HG02678 (cell line): ENCODE data around the gene KCP.

Experiments
- ATAC-seq: cut with Tn5 transposase; IDR thresholded peaks from one replicate; pipeline ENCODE4 v1.9.1; 2021; ENCODE audit warnings: mild to moderate bottlenecking, moderate library complexity; ENCODE audit not compliant: unreplicated experiment

KCP gene

GRCh38 chr7:128908750-128909624 is 1.5 kb downstream of the KCP start:
- ATAC-seq: no peak

- ATAC-seq: no peak
Measured at GRCh38 chr7:128906766-128907559, 3.5 kb downstream of the KCP start.

- ATAC-seq: no peak
Measured at GRCh38 chr7:128906001-128906765, 4.3 kb downstream of the KCP start.

- no peak for ATAC-seq
Measured at GRCh38 chr7:128904381-128905197, 5.9 kb downstream of the KCP start.

DNA sequence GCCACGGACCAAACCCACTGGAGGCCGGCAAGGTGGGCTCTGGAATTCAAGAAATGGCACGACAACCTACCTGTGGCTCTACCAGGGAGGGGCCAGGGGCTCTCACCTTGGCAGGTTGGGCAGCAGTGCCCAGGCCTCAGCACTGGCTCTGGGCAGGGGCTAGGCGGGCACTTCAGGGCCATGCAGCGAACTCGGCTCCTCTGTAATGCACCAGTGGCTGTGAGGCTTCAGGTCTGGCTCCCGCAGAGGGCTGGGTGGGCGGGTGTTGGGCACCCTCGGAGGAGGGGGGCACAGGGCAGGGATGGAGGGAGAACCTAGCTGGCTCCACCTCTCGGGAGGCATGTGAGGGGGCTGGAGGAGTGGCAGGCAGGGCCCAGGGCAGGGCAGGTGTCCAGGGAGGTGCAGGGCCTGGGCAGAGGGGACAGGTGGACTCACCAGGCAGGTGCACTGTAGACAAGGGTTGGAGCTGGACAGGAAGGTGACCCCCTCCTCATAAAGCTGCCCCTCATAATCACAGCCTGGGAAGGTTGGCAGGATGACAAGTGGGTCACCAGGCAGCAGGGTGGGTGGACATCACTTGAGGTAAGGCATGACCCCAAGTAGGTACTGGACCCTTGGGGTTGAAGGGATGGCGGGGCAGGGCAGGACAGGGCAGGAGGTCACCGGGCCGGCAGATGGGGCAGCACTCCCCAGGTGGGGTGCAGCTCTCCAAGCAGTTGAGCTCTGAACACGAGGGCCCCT is 6.7 kb downstream of the KCP start:
- no peak for ATAC-seq

DNA sequence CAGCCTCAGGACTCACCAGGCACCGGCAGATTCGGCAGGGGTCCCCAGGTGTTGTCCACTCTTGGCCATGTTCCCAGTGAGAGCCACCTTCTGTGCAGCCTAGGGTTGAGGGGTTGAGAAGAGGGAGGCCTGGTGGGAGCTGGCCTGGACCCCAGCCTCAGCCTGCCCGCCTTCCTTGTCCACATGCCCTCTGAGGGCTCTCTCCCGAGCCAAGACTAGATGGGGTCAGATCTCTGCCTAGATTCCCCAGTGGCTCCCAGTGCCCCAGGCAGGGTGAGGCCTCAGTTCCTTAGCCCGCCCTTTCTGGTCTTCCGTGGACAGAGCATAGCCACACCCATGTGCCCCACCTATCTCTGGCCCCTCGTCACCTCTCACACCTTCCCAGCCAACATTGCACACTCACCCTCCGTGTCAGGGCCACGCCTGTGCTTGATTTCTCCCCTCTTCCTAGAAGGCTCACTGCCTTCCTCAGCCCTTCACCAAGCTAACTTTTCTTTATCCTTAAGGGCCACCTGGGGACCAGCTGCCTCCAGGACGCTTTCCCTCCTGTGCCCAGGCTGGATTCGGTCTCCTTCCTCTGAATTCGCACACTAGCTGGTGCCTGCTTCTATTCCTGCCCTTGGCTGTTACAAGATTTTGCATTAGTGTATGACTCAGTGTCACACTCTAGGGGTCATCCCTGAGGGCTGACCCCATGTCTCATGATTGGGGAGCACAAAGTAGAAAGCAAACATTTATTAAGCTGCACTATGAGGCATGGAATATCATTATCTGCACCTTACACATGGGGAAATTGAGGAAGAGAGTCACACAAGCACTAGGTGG is 7.5 kb downstream of the KCP start:
- no peak for ATAC-seq

- no peak for ATAC-seq
Measured at GRCh38 chr7:128900237-128900636, 10.3 kb downstream of the KCP start.

DNA sequence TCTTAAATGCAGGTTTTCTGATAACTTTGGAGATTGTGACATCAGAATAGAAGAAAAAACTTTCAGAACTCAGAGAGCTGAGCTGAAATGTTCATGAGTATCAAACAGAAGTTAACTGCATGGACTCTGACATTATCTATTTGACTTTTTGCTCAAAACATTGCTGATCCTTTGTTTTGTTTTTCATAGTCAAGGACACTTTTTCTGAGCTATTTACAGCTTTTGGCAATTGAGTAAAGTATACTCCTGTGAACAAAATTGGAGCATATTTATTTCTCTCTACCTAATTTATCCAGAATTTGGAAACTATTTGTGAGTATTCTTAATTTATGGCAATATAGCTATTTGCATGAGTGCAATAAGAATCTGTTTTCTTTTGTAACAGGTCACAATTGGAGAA is 11.1 kb downstream of the KCP start:
- ATAC-seq: no peak

DNA sequence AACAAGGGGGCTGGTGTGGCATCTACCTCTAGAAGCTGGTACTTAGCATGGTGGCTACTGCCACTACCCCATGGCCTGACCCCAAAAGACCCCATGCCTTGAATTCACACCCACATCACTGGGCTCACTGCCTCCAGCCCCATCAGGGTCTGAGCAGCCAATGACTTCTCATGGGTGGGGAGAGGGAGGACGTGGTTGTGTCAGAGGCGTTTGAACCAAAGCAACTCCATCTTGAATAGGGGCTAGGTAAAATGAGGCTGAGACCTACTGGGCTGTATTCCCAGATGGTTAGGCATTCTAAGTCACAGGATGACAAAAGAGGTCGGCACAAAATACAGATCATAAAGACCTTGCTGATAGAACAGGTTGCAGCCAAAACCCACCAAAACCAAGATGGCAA is 15.2 kb downstream of the KCP start:
- ATAC-seq: no peak

DNA sequence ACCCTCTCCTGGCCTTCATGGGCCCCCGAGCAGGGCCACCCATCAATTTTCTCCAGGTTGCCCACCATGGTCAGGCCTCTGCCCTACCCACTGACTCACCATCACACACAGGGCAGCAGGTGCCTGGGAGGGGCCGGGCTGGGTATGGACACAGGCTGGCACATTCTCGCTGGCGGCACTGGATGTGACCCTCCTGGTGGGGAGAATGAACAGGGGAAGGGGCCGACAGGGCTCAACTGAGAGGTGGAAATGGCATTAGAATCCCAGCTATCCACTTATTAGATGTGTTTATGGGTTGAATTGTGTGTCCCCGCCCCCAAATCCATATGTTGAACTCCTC is 16.4 kb downstream of the KCP start:
- ATAC-seq: no peak

DNA sequence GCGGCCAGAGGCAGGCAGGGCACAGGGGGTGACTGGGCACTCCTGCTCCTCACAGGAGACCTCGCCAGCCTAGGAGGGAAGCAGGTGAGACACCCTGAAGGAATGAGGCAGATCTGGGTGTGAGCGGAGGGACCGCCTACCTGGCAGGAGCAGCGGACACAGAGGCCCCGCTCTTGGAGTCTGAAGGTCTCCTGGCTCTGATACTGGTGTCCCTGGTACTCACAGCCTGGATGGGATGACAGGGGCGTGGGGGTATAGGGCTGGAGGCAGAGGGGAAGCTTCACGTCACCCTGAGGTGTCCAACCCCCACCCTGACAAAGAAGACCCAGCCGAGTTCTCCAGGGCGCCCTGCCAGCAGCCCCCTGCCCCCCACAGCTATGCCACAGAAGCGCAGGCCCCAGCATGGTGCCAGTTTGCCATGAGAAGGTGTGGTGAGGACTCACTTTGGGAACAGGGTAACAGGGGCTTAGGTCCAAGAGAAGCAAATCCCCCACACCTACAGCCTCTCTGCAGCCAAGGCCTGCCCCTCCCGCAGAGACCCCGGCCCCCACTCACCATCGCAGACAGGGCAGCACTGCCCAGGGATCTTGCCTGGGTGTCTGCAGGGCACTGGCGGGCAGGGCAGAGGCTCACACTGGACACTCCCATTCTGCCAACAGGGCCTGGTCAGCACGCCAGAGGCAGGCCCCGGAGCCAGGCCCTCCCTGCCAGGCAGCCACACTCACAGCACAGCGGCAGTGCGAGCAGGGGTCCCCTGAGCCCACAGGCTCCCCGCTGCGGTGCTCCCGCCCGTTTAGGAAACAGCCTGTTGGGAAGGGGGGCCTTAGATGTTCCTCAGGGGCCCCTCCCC is 17.0 kb downstream of the KCP start:
- no peak for ATAC-seq

GRCh38 chr7:128892521-128893250 is 17.8 kb downstream of the KCP start:
- no peak for ATAC-seq

DNA sequence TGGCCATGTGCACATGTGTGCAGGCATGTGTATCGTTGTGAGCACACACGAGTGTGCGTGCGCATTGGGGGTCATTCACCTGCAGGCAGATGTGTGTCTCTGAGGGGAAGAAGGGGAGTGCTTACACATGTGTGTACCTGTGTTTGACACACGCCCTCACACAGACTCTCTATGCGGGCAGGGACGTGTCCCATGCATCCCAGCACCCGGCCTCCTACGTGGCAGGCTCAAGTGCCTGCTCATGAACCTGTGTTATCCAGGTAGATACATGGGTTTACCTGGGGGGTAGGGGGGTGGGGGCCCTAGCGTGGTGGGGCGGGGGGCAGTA is 18.6 kb downstream of the KCP start:
- ATAC-seq: no peak

DNA sequence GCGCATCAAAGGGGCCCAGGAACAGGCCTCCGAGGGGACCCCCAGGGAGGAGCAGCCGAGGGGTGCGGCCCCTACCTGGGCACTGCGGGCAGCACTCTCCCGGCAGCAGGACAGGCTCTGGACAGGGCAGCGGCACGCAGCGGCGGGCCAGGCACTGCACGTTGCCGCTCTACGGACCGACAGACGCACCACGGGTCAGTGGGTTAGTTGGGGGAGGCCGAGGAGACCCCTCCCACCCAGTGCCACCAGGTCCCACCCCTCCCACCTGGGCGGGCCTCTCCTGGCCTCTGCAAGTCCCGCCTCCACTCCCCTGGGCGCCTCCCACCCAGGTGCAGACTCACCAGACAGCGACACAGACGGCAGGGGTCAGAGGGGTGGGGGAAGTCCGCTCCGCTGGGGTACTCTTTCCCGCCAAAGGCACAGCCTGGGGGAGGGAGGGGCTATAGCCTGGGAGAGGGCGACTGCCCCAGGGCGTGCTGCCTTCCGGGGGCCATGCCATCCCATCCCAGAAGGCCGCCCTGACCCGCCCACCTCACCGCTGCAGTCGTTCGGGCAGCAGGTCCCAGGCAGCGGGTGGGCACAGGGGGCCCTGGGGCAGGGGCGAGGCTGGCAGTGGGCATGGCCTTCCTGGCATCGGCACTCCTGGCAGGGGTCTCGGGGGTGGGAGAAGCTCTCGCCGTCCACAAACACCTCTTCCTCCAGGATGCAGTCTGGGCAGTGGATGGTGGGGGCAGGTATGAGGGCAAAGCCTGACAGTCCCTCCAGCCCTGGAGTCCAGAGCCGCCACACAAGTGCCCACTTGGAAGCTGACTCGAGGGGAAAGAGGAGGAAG is 19.2 kb downstream of the KCP start:
- ATAC-seq: no peak

GRCh38 chr7:128890306-128891109 is 20.0 kb downstream of the KCP start:
- no peak for ATAC-seq

- ATAC-seq: no peak
Measured at GRCh38 chr7:128889121-128889520, 21.4 kb downstream of the KCP start.
